Measurements from ENCODE around the gene ILK. TPM values are rescaled to one million over a fixed set of nuclear protein-coding genes. Genes with fewer than 3 reads are reported as not detected.

ILK gene
- total and polyA plus RNA-seq, 10 donors, result 71.4 to 194 (median 126) TPM

DNA sequence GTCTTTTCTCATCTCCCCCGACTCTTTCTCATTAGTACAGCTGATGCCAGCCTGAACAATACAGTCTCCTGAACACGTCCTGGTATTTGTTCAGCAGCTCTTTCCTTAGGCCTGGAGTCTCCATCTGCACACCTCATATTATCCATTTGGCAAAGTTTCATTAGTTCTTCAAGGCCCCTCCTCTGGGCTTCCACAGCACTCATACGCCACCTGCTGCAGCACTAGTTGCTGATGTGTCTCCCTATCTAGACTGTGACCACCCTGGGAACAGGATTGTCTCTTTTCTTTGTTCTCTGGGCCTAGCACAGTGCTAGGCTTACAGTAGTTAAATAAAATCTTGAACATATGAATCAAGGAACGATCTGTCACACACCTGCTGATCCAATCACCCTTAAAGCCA lies 34.9 kb downstream of the ILK start:
- TF ChIP-seq POLR2A (IDR thresholded peaks at IDR 0.05) (no peak), POLR2AphosphoS5 (IDR thresholded peaks at IDR 0.05) (no peak)
- TF ChIP-seq, protein P1, sequence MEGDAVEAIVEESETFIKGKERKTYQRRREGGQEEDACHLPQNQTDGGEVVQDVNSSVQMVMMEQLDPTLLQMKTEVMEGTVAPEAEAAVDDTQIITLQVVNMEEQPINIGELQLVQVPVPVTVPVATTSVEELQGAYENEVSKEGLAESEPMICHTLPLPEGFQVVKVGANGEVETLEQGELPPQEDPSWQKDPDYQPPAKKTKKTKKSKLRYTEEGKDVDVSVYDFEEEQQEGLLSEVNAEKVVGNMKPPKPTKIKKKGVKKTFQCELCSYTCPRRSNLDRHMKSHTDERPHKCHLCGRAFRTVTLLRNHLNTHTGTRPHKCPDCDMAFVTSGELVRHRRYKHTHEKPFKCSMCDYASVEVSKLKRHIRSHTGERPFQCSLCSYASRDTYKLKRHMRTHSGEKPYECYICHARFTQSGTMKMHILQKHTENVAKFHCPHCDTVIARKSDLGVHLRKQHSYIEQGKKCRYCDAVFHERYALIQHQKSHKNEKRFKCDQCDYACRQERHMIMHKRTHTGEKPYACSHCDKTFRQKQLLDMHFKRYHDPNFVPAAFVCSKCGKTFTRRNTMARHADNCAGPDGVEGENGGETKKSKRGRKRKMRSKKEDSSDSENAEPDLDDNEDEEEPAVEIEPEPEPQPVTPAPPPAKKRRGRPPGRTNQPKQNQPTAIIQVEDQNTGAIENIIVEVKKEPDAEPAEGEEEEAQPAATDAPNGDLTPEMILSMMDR (IDR thresholded peaks at IDR 0.05 in 8 of 11, conservative IDR thresholded peaks at IDR 0.05 in 3 of 11), result no peak
- DNase-seq, result no peak
- WGBS, 5 donors, result 75 to 88% (median 83%) methylated on average over 4 of the region's 4 CpGs
- H3K4me3 ChIP-seq, result no peak overlapping the region
- H3K27ac ChIP-seq, result peak overlapping the region in 3 of 8 donors; percentile 13 to 80 (median 21)
- H3K9me3 ChIP-seq, result no peaks in the 10 kb centered on the region
- no peaks in the 10 kb centered on the region for H3K27me3 ChIP-seq (replicated peaks in 1 of 7)
- H3K36me3 ChIP-seq, result peaks cover 0 to 19% (median 9%) of the 10 kb centered on the region in 6 donors
- intact Hi-C loops (cut with DNase I; ENCODE audit: low total_unique reads), result no loop called here
- H3K4me1 ChIP-seq, result peaks cover 39 to 71% (median 60%) of the 10 kb centered on the region in 6 donors

DNA sequence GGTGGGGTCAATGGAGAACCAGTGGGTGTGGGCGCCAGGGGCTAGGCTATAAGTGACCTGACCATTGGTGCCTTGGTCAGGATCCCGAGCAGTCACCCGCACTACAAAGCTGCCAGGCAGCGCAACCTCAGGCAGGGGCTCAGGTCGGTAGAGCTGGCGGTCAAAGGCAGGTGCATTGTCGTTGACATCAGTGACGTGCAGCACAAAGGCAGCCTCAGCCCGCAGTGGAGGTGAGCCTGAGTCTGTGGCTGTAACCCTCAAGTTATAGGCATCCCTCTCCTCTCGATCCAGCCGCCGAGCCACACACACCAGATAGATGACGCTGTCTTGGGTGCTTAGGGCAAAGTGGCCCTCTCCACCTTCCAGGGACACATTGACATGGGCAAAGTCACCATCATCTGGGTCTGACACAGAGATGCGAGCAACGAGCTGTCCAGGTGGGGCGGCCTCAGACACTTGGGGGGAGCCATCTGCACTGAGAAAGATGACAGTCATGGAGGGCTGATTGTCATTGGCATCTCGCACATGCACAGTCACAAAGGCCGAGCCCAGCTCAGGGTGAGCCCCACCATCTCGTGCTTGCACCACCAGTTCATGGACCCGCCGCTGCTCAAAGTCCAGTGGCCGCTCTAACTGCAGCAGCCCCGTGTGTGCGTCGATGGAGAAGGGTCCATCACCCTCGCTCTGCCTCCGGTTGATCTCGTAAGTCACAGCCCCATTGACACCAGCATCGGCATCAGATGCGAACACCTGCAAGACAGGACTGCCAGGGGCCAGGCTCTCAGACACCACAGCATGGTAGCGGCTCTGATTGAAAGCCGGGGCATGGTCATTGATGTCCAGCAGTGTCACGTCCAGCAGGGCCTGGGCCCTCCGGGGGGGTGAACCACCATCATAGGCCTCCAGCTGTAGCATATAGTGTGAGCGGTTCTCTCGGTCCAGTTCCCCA lies 36.7 kb downstream of the ILK start:
- intact Hi-C loops (cut with DNase I; ENCODE audit: low total_unique reads), result no loop called here
- WGBS, 5 donors, result 93 to 98% (median 96%) methylated on average over 27 to 36 of the region's 36 CpGs
- Histone ChIP-seq H3K27me3 (replicated peaks in 1 of 7) (no peaks in the 10 kb centered on the region), H3K27ac (no peak overlapping the region), H3K4me1 (peaks cover 27 to 63% (median 45%) of the 10 kb centered on the region in 6 donors), H3K9me3 (no peaks in the 10 kb centered on the region), H3K36me3 (peaks cover 0 to 19% (median 9%) of the 10 kb centered on the region in 6 donors), H3K4me3 (no peak overlapping the region)
- DNase-seq, result no peak
- TF ChIP-seq POLR2AphosphoS5 (IDR thresholded peaks at IDR 0.05), result no peak
- TF ChIP-seq POLR2A (IDR thresholded peaks at IDR 0.05), result no peak
- TF ChIP-seq, protein P1 (IDR thresholded peaks at IDR 0.05 in 8 of 11, conservative IDR thresholded peaks at IDR 0.05 in 3 of 11), result no peak

GRCh38 chr11:6640985-6641701 lies 37.6 kb downstream of the ILK start:
- no peak for TF ChIP-seq POLR2AphosphoS5 (IDR thresholded peaks at IDR 0.05)
- TF ChIP-seq POLR2A (IDR thresholded peaks at IDR 0.05), result no peak
- TF ChIP-seq, protein P1 (IDR thresholded peaks at IDR 0.05 in 8 of 11, conservative IDR thresholded peaks at IDR 0.05 in 3 of 11), result no peak
- no peak for DNase-seq
- WGBS, 5 donors, result 93 to 97% (median 95%) methylated on average over 6 to 26 of the region's 26 CpGs
- H3K9me3 ChIP-seq, result no peaks in the 10 kb centered on the region
- intact Hi-C loops (cut with DNase I; ENCODE audit: low total_unique reads), result no loop called here
- no peak overlapping the region for H3K4me3 ChIP-seq
- peaks cover 0 to 19% (median 9%) of the 10 kb centered on the region in 6 donors for H3K36me3 ChIP-seq
- no peaks in the 10 kb centered on the region for H3K27me3 ChIP-seq (replicated peaks in 1 of 7)
- H3K4me1 ChIP-seq, result peaks cover 26 to 63% (median 45%) of the 10 kb centered on the region in 6 donors
- no peak overlapping the region for H3K27ac ChIP-seq
